Measurements from ENCODE around the gene DUXA. TPM values are rescaled to one million over a fixed set of nuclear protein-coding genes. Genes with fewer than 3 reads are reported as not detected.

The DUXA gene
- total and polyA plus RNA-seq, 11 donors: not detected

GRCh38 chr19:57192993-57193392, 25.7 kb upstream of the DUXA start:
- no peaks in the 10 kb centered on the region for H3K9me3 ChIP-seq
- ATAC-seq: no peak
- 83 to 85% (median 84%) methylated on average over 5 of the region's 5 CpGs for WGBS, 4 donors
- peak overlapping the region in 10 of 12 donors; percentile 83 to 99 (median 97) for H3K4me3 ChIP-seq
- no peaks in the 10 kb centered on the region for H3K27me3 ChIP-seq
- peaks cover 0 to 29% (median 19%) of the 10 kb centered on the region in 12 donors for H3K4me1 ChIP-seq
- DNase-seq: no peak
- TF ChIP-seq POLR2A (IDR thresholded peaks at IDR 0.05): no peak
- TF ChIP-seq CTCF (IDR thresholded peaks at IDR 0.05): no peak
- H3K27ac ChIP-seq: no peak overlapping the region
- intact Hi-C loops (cut with DNase I): loop anchor here in 1 of 10 donors (5.0 kb wide), 1 partner anchor 49 kb away; the partner anchor contains the start of gene ZNF805
- H3K36me3 ChIP-seq: peaks cover 0 to 54% (median 47%) of the 10 kb centered on the region in 9 donors

- Histone ChIP-seq H3K27ac (peak overlapping the region; percentile 64 to 96 (median 89)), H3K9me3 (no peaks in the 10 kb centered on the region), H3K36me3 (peaks cover 0 to 44% (median 38%) of the 10 kb centered on the region in 9 donors), H3K4me3 (peak overlapping the region; percentile 83 to 100 (median 98)), H3K4me1 (peaks cover 0 to 29% (median 19%) of the 10 kb centered on the region in 12 donors), H3K27me3 (no peaks in the 10 kb centered on the region)
- intact Hi-C loops (cut with DNase I): loop anchor here in 1 of 10 donors (5.0 kb wide), 1 partner anchor 50 kb away; the partner anchor contains the start of gene ZNF805
- peak in 1 of 4 donors; percentile 3 for ATAC-seq
- no peak for DNase-seq
- no peak for TF ChIP-seq CTCF (IDR thresholded peaks at IDR 0.05)
- TF ChIP-seq POLR2A (IDR thresholded peaks at IDR 0.05): no peak
- 1 to 5% (median 2%) methylated on average over 9 of the region's 9 CpGs for WGBS, 4 donors
Observed at GRCh38 chr19:57192077-57192420, 24.8 kb upstream of the DUXA start.

- DNase-seq (peak; percentile 93 to 97 (median 95)), ATAC-seq (peak; percentile 98 to 99 (median 98))
- WGBS, 4 donors: 0 to 2% (median 1%) methylated on average over 49 to 81 of the region's 81 CpGs
- Histone ChIP-seq H3K4me3 (peak within 1 kb of the TSS; percentile 83 to 100 (median 98)), H3K9me3 (no peaks in the 10 kb centered on the region), H3K27me3 (no peaks in the 10 kb centered on the region), H3K36me3 (peaks cover 0 to 38% (median 31%) of the 10 kb centered on the region in 9 donors), H3K27ac (peak within 1 kb of the TSS; percentile 64 to 96 (median 89)), H3K4me1 (peaks cover 0 to 29% (median 19%) of the 10 kb centered on the region in 12 donors)
- TF ChIP-seq POLR2A (IDR thresholded peaks at IDR 0.05): peak in 1 of 2 donors; percentile 55
- TF ChIP-seq CTCF (IDR thresholded peaks at IDR 0.05): peak in 4 of 12 donors; percentile 6 to 16 (median 14)
- intact Hi-C loops (cut with DNase I): loop anchor here in 2 of 10 donors (2.0 to 5.0 kb wide), 2 partner anchors 19 to 51 kb away; partner anchors contain the start of gene ZNF805 (in 1 of the 2)
Observed at GRCh38 chr19:57191141-57192076, 24.1 kb upstream of the DUXA start, which contains the start of gene ZNF264. Gene ZNF264 (plus strand): TSS chr19:57191500. CDS start chr19:57191914, 414 bp downstream.

GRCh38 chr19:57190301-57190700, 23.0 kb upstream of the DUXA start:
- 74 to 88% (median 83%) methylated on average over 3 of the region's 3 CpGs for WGBS, 4 donors
- intact Hi-C loops (cut with DNase I): loop anchor here in 2 of 10 donors (2.0 to 5.0 kb wide), 2 partner anchors 18 to 52 kb away; partner anchors contain the start of gene ZNF805 (in 1 of the 2)
- H3K36me3 ChIP-seq: peaks cover 0 to 27% (median 20%) of the 10 kb centered on the region in 9 donors
- TF ChIP-seq CTCF (IDR thresholded peaks at IDR 0.05): no peak
- TF ChIP-seq POLR2A (IDR thresholded peaks at IDR 0.05): no peak
- peaks cover 0 to 29% (median 19%) of the 10 kb centered on the region in 12 donors for H3K4me1 ChIP-seq
- peak overlapping the region in 1 of 12 donors; percentile 99 for H3K4me3 ChIP-seq
- H3K9me3 ChIP-seq: no peaks in the 10 kb centered on the region
- H3K27ac ChIP-seq: no peak overlapping the region
- DNase-seq (no peak), ATAC-seq (no peak)
- no peaks in the 10 kb centered on the region for H3K27me3 ChIP-seq

Measured in heart left ventricle (tissue), 16 donors.